ENCODE measurements around the gene KIF1A. TPM values are rescaled to one million over a fixed set of nuclear protein-coding genes. Genes with fewer than 3 reads are reported as not detected.

The KIF1A gene
- total RNA-seq, 4 donors from 2014 or later, result 1.2 to 6.9 (median 4.1) TPM

GRCh38 chr2:240836781-240837467 is 16.9 kb upstream of the KIF1A start:
- Histone ChIP-seq H3K27ac (no peak overlapping the region), H3K36me3 (no peaks in the 10 kb centered on the region), H3K27me3 (no peaks in the 10 kb centered on the region), H3K9me3 (no peaks in the 10 kb centered on the region), H3K4me1 (peaks cover 0 to 5% of the 10 kb centered on the region in 2 donors), H3K4me3 (replicated peaks in 1 of 3) (no peak overlapping the region)
- 77 to 89% methylated on average over 12 to 17 of the region's 17 CpGs for WGBS, 2 donors
- intact Hi-C loops (cut with DNase I), result no loop called here
- no peak for TF ChIP-seq POLR2A (IDR thresholded peaks at IDR 0.05)
- TF ChIP-seq CTCF (IDR thresholded peaks at IDR 0.05), result no peak
- DNase-seq, result no peak

- Histone ChIP-seq H3K27me3 (no peaks in the 10 kb centered on the region), H3K4me3 (replicated peaks in 1 of 3) (no peak overlapping the region), H3K4me1 (peaks cover 4 to 9% of the 10 kb centered on the region in 2 donors), H3K9me3 (no peaks in the 10 kb centered on the region), H3K36me3 (no peaks in the 10 kb centered on the region), H3K27ac (no peak overlapping the region)
- TF ChIP-seq POLR2A (IDR thresholded peaks at IDR 0.05), result no peak
- no peak for TF ChIP-seq CTCF (IDR thresholded peaks at IDR 0.05)
- whole genome bisulfite sequencing, 2 donors, result 87 to 89% methylated on average over 9 of the region's 9 CpGs
- DNase-seq, result no peak
- intact Hi-C loops (cut with DNase I), result no loop called here
Measured at GRCh38 chr2:240835528-240835927, 15.5 kb upstream of the KIF1A start.

DNA sequence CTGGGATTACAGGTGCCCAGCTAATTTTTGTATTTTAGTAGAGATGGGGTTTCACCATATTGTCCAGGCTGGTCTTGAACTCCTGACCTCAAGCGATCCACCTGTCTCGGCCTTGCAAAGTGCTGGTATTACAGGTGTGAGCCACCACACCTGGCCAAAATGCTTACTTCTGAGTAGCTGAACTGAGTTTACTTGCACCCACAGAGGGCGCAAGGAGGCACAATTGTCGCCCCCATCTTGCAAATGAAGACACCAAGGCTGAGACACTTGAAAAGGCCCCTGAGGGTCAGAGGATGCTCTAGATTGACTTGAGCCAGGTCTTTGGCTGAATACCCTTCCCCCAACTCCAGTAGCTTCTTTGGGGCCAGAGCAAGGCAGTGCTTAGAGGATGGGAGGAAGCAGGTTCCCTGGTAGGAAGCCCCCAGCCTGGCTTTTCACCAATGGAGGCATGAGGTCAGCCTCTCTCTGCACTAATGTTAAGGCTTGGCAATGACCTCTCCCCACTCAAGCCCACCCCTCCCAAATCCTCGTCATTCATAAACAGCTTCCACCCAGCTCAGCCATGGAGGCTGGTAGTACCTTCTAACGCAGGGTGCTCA is 14.5 kb upstream of the KIF1A start:
- Histone ChIP-seq H3K4me3 (replicated peaks in 1 of 3) (no peak overlapping the region), H3K9me3 (no peaks in the 10 kb centered on the region), H3K36me3 (no peaks in the 10 kb centered on the region), H3K27ac (no peak overlapping the region), H3K27me3 (no peaks in the 10 kb centered on the region), H3K4me1 (peaks cover 4 to 9% of the 10 kb centered on the region in 2 donors)
- intact Hi-C loops (cut with DNase I), result no loop called here
- no peak for DNase-seq
- WGBS, 2 donors, result 86 to 89% methylated on average over 4 to 6 of the region's 6 CpGs
- TF ChIP-seq CTCF (IDR thresholded peaks at IDR 0.05) (no peak), POLR2A (IDR thresholded peaks at IDR 0.05) (no peak)

- intact Hi-C loops (cut with DNase I), result no loop called here
- Histone ChIP-seq H3K4me1 (peaks cover 4 to 9% of the 10 kb centered on the region in 2 donors), H3K9me3 (no peaks in the 10 kb centered on the region), H3K27me3 (no peaks in the 10 kb centered on the region), H3K27ac (no peak overlapping the region), H3K36me3 (no peaks in the 10 kb centered on the region), H3K4me3 (replicated peaks in 1 of 3) (no peak overlapping the region)
- WGBS, 2 donors, result 73 to 80% methylated on average over 7 to 8 of the region's 8 CpGs
- TF ChIP-seq POLR2A (IDR thresholded peaks at IDR 0.05) (no peak), CTCF (IDR thresholded peaks at IDR 0.05) (no peak)
- no peak for DNase-seq
Measured at GRCh38 chr2:240833724-240834285, 13.8 kb upstream of the KIF1A start.

- no peaks in the 10 kb centered on the region for H3K36me3 ChIP-seq
- intact Hi-C loops (cut with DNase I), result no loop called here
- TF ChIP-seq POLR2A (IDR thresholded peaks at IDR 0.05), result no peak
- TF ChIP-seq CTCF (IDR thresholded peaks at IDR 0.05), result no peak
Measured at GRCh38 chr2:240832921-240833494, 13.0 kb upstream of the KIF1A start.

More at GRCh38 chr2:240832921-240833494, 13.0 kb upstream of the KIF1A start:
- H3K9me3 ChIP-seq, result no peaks in the 10 kb centered on the region
- no peak overlapping the region for H3K4me3 ChIP-seq (replicated peaks in 1 of 3)
- no peaks in the 10 kb centered on the region for H3K27me3 ChIP-seq
- peaks cover 4 to 9% of the 10 kb centered on the region in 2 donors for H3K4me1 ChIP-seq
- H3K27ac ChIP-seq, result no peak overlapping the region
- 73 to 80% methylated on average over 12 to 13 of the region's 13 CpGs for WGBS, 2 donors
- DNase-seq, result no peak
